ENCODE measurements around the gene NETO1.

The NETO1 gene

DNA sequence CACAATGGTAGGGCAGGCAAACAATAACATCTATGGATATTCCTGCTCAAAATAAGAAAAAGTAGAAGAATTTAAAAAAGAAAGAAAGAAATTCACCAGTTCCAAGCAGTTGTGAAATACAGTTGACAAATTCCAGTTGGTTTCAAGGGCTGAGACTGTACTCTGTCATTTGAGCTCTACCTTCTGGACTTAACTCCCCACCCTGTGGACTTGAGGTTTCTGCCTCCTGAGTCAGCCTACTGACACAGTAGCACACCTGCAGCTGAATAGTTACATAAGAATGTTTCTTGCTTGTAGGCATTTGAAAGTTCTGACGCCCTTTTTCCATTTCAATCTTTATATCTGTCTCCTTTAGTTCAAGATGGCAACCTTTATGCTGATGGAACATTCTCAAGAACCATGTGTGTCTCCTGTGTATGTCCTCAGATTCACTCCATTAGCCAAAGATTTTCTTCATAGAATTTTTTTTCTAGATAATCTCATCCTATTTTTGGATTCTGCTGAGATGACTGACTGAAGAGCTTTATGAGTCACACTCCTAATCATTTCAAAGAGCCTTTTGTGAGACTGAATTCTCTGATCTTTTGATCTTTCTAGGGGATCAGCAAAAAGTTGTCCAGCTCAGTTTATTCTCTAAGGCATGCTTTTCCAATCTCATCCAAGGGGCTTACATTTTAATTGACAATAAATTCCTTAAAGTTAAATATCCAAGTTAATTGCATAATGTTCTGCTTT lies 19.1 kb downstream of the NETO1 start:
- no peak overlapping the region for H3K4me3 ChIP-seq (ENCODE audit: low read depth, low read length)
- DNase-seq (ENCODE audit: low read depth) = no peak

DNA sequence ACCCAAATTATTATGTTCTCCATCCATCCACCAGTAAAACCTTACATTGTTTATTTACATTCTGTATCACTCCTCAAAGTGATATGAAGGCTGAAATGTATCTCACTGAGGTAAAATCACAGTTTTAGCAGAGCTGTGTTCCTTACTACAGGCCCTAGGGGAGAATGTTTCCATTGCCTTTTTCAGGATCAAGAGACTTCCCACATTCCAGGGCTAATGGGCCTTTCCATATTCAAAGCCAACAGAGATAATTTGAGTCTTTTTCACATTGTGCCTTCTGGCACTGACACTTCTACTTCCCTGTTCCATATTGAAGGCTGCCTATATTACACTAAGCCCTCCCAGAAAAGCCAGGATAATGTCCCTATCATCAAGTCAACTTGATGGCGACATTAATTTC lies 20.0 kb downstream of the NETO1 start:
- DNase-seq (ENCODE audit: low read depth) = no peak
- no peak overlapping the region for H3K4me3 ChIP-seq (ENCODE audit: low read depth, low read length)

DNA sequence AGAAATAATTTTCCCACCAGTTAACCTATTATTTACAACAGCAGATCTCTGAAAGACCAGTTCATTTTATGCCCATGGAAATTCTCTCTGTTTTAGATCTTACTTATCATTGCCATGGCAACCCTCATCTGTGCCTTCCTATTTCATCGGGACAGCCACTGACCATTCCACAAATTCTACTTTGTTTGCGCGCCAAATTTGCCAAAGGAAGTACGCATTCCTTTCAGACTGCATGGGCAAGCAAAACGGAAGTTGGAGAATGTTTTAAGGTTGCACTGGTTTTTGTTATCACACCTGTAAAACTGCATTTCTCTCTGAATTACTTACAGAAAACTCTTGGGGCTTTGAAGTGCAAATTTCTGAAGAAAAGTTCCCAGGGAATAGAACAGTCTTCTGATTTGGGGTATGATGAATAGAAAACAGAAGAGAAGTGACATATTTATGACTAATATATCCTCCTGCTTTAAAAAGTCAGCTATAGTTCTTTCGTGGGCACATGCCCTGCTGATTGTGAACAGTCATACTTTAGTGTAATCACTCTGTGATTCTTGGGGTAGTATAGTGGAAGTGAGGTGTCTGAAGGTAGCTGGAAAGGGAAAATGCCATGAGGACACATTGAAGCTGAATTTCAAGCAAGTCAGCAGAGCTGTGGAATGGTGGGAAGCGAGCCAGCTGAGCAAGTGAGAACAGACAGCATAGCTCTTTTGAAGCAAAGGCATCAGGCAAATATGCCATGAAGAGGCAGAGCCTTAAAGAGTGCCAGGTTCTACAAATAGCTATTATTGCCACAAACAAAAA lies 20.9 kb downstream of the NETO1 start:
- no peak overlapping the region for H3K4me3 ChIP-seq (ENCODE audit: low read depth, low read length)
- no peak for DNase-seq (ENCODE audit: low read depth)

DNA sequence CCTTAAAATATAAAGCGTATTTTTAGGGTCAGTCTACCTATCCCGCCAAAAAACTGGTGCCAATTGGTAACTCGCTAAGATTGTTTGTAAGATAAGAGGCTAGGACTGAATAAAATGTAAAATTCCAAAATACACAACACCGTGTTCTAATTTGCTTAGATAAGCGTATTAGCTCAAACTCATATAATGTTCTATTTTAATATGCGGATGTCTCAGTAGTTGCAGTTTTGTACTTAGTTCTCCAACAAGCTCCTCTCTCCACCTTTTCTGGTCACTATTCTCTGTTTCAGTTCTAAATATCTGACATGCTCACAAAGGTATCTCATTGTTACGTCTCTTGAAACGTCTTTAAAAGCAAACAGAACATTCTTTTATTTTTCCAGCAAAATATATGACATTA lies 24.0 kb downstream of the NETO1 start:
- no peak for DNase-seq (ENCODE audit: low read depth)
- no peak overlapping the region for H3K4me3 ChIP-seq (ENCODE audit: low read depth, low read length)

- DNase-seq (ENCODE audit: low read depth) = no peak
- no peak overlapping the region for H3K4me3 ChIP-seq (ENCODE audit: low read depth, low read length)
Measured at GRCh38 chr18:72840109-72840508, 27.7 kb downstream of the NETO1 start.

- H3K4me3 ChIP-seq (ENCODE audit: low read depth, low read length) = no peak overlapping the region
- DNase-seq (ENCODE audit: low read depth) = no peak
Measured at GRCh38 chr18:72834731-72835130, 33.1 kb downstream of the NETO1 start.

GRCh38 chr18:72833471-72833870 lies 34.3 kb downstream of the NETO1 start:
- no peak for DNase-seq (ENCODE audit: low read depth)

GRCh38 chr18:72830109-72830508 lies 37.7 kb downstream of the NETO1 start:
- DNase-seq (ENCODE audit: low read depth) = no peak
- no peak overlapping the region for H3K4me3 ChIP-seq (ENCODE audit: low read depth, low read length)

More at GRCh38 chr18:72833471-72833870, 34.3 kb downstream of the NETO1 start:
- no peak overlapping the region for H3K4me3 ChIP-seq (ENCODE audit: low read depth, low read length)

DNA sequence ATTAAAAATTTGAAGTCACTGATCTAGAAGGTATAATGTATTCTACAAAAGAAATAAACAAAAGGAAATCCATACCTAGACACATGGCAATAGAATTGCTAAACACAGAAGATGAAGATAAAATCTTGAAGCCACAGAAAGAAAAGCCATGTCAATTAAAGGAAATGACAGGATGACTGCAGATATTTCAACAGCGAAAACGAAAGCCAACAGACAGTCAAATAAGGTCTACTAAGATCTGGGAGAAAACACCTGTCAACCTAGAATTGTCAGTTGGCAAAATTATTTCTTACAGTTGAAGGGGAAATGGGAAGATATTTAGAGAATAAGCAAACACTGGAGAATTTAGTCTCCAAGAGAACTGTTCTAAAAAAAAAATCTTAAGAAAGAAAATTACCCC lies 39.2 kb downstream of the NETO1 start:
- no peak overlapping the region for H3K4me3 ChIP-seq (ENCODE audit: low read depth, low read length)
- no peak for DNase-seq (ENCODE audit: low read depth)

DNA sequence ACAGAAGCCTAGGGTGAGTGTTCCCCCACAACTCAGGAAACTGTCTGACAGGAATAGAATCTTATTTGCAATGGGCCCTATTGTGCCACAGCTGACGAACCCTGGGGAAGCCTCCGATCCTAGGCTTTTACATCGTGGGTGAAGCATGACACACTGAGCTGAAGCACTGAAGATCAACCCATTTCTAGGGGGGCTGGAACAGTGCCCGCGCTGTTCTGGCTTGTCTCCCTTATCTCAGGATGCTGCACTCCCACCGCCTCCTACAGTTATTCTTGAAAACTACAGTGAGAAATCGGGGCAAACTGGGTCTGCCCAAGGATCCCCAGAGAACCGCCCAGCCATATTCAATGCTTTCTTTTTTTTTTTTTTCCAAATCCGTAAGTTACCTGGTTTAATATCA lies 41.1 kb downstream of the NETO1 start:
- no peak for DNase-seq (ENCODE audit: low read depth)
- no peak overlapping the region for H3K4me3 ChIP-seq (ENCODE audit: low read depth, low read length)

GRCh38 chr18:72823345-72823744 lies 44.4 kb downstream of the NETO1 start:
- no peak overlapping the region for H3K4me3 ChIP-seq (ENCODE audit: low read depth, low read length)
- no peak for DNase-seq (ENCODE audit: low read depth)

DNA sequence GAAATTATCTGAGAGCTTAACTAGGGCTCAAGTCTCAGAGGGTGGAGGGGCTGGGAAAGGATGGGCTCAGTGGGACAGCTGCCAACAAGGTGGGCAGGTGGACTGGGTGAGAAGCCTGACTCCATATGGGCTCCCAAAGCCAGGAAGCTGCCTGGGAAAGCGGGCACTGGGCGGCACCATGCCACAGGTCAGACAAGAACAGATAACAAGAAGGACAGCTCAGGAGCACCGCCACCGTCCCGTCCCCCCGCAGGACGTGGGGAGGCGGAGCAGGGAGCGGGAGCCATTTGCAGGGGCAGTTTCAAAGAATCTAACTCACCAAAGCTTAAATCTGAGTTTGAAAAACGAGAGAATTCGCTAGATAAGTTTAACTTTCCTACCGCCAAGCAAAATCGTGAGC lies 45.6 kb downstream of the NETO1 start:
- DNase-seq (ENCODE audit: low read depth) = no peak
- no peak overlapping the region for H3K4me3 ChIP-seq (ENCODE audit: low read depth, low read length)

- H3K4me3 ChIP-seq (ENCODE audit: low read depth, low read length) = no peak overlapping the region
- no peak for DNase-seq (ENCODE audit: low read depth)
Measured at GRCh38 chr18:72820571-72820970, 47.2 kb downstream of the NETO1 start.

GRCh38 chr18:72819050-72819449 lies 48.7 kb downstream of the NETO1 start:
- no peak overlapping the region for H3K4me3 ChIP-seq (ENCODE audit: low read depth, low read length)
- no peak for DNase-seq (ENCODE audit: low read depth)

DNA sequence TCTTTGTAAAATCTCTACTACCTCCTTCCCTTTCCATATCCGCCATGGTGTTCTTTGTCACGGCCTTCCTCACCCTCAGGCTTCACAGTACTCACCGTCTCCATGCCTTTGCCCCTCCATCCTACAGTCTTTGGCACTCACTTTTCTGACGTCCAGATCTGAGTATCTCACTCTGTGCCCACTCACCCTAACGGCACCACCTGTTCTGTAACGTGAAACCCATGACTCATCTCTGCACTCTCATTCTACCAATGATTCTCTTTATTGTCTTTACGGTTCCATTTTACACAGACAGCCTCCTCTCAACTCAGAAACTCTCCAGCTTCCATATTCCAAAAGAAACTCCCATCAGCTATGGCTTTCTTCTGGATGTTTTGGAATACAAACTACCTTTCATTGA lies 56.7 kb downstream of the NETO1 start:
- DNase-seq (ENCODE audit: low read depth) = no peak
- no peak overlapping the region for H3K4me3 ChIP-seq (ENCODE audit: low read depth, low read length)

DNA sequence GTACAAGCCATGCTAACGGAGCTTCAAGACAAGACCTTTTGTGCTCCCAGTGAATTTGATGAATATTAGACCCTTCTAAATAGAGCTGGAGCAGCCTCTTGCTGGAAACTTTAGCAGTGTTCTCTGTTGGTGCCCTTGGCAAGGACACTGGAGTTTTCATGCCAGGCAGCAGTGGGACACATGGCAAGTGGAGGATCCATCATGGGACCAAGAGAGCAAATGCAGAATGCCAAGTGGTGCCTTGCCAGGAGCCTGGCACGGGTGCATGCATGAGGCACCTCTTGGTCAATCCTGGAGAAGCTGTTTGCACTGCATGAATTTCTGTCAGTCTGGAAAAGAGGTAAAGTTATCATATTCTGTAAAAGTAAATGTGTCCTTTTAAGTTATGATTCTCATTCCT lies 59.1 kb downstream of the NETO1 start:
- no peak for DNase-seq (ENCODE audit: low read depth)
- no peak overlapping the region for H3K4me3 ChIP-seq (ENCODE audit: low read depth, low read length)

DNA sequence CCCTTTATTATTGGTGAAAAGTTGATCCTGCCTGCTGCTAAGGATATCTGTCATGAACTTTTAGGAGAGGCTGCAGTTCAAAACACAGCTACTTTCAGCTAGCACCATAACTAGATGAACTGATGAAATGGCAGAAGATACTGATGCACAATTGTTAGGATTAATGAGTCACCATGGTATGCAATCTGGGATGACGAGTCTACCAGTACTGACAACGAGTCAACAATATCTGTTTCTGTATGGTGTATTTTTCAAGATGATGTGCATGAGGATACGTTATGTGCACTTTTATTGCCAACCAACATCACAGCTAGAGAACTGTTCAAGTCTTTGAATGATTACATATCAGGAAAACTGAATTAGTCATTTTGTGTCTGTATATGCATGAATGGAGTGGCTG lies 68.7 kb downstream of the NETO1 start:
- DNase-seq (ENCODE audit: low read depth) = peak; percentile 3
- H3K4me3 ChIP-seq (ENCODE audit: low read depth, low read length) = no peak overlapping the region

GRCh38 chr18:72783530-72783929 lies 84.3 kb downstream of the NETO1 start:
- H3K4me3 ChIP-seq (ENCODE audit: low read depth, low read length) = no peak overlapping the region
- no peak for DNase-seq (ENCODE audit: low read depth)

- H3K4me3 ChIP-seq (ENCODE audit: low read depth, low read length) = no peak overlapping the region
- no peak for DNase-seq (ENCODE audit: low read depth)
Measured at GRCh38 chr18:72774914-72775313, 92.9 kb downstream of the NETO1 start.

DNA sequence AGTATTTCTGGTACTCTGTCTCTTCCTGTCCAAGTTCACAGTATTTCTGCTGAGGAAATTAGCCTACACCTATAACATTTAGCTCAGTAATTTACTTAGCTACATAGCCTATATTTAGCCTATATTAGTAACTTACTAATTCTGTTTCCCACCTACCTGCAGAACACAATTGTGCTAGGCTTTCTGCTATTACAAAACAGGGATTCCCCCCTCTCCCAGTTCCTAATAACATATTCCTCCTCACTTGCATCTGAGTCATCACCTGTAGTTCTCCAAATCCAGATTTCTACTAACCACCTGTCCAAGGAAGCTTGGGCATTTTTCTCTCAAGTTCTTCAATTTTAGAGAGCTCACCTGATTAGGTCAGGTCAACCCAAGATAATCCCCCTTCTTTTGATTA lies 94.9 kb downstream of the NETO1 start:
- DNase-seq (ENCODE audit: low read depth) = no peak
- no peak overlapping the region for H3K4me3 ChIP-seq (ENCODE audit: low read depth, low read length)

DNA sequence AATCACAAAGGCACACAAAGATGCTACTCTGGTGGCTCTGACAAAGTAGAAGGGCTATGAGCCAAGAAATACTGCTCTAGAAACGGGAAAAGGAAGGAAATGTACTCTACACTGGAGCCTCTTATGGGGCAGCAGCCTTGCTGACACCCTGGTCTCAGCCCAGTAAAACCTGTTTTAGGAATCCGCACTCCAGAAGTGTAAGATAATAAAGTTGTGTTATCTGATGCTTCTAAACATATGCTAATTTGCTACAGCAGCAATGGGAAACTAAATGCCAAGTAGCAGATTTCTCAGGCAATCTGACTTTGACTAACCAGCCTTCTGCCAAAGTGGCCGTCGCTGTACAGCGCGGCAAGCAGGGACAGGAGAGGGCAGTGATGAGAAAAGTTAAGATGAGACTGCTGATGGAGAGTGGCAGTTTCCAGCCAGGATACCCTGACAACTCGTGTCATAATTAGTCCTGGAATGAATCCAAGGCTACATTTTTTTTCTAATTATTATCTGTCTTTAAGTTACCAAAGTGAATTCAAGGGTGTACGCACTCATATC lies 99.0 kb downstream of the NETO1 start:
- H3K4me3 ChIP-seq (ENCODE audit: low read depth, low read length) = no peak overlapping the region
- no peak for DNase-seq (ENCODE audit: low read depth)

Measured in skeletal muscle cell (primary cell).